Measurements from ENCODE around the gene LZIC.

LZIC gene

DNA sequence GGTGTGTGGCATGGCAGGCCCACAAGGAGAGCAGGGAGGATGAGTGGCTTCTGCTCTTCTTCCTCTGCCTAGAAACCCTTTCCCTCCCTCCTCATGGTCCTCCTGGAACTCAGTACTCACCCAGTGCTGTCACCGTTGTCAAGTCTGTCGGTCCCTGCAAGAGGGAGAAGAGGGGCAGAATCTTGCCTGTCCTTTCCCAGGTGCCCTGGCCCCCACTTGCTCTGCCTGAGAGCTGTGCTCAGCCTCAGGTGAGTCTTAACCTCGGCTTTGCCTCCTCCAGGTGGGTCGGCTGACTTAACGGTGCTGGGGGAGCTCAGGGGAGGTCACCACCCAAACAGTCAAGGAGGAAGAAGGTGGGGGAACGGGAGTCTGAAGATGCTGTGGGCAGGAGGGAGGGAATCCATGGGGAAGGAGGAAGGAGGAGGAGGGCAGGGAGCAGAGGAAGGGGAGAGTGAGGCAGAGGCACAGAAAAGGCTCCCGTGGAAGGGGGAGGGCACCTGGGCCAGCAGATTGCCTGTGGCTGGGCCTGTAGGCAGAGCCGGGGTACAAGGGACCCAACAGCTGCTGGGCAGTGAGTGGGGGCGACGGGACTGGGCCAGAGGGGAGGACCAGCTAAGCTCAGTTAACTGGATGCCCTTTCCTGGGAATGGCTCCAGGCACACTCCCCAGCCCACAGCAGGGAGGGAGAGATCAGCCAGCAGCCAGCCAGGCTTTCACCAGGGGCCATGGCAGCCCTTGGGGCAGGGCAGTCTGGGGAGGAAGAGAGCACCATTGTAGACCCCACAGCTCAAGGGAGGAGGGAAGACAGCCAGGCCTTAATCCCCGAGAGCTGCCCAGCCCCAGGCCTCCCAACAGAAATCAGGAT is 59.4 kb downstream of the LZIC start:
- DNase-seq: no peak

DNA sequence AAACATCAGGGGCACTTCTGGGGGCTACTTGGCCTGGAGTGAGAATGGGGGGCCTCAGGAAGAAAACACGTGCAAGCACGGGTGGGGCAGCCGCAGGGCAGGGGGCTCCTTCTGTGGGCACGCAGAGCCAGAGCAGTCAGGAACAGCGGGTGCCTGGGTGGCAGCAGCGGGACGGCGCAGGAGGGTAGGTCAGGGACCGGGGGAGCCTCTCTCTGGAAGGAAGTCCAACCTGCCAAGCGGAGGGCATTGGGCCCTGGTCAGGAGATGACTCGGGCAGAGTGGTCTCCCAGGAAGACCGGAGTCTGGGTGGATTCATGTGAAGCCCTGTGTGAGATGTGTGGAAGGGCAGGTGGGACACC is 60.3 kb downstream of the LZIC start:
- no peak for DNase-seq

- DNase-seq: no peak
Observed at GRCh38 chr1:9882296-9882944, 60.8 kb downstream of the LZIC start.

DNA sequence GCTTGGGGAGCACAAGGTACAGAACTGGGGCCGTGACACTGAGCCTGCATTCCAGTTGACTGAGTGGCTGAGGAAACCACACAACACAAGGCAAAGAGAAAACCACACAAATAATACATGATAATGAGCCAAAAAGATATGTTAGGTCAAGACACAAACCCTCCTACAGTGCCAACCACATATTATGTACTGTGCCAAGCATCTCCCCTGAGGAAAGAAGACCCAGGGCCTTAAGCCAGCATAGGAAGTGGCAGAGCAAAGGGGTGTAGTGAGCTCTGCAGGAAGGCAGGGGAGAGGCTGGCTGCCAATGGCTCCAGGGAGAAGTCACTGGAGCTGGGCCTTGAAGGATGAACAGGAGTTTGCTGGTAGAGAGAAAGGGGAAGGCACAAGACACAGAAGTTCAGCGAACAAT is 61.3 kb downstream of the LZIC start:
- no peak for DNase-seq
